GM23338 (cell line): ENCODE results near the gene SP2.

Experiments used
- POLR2AphosphoS5 ChIP-seq: IDR thresholded peaks from 2 replicates; pipeline ENCODE4 v1.6.1; 2016; ENCODE audit warnings: antibody characterized with exemption, low read depth
- TF ChIP-seq, protein P1 (sequence below), 2 experiments: fragments of 200-600 bp in 1 of 2; sonication (generic) in 1 of 2; conservative IDR thresholded peaks; 2 replicates each; pipeline versions ENCODE4 v1.5.1 to v1.6.1; 2016 to 2017; ENCODE audit warnings: antibody characterized with exemption in 2 of 2, low read depth in 2 of 2, mild to moderate bottlenecking in 2 of 2, moderate library complexity in 1 of 2

- TF ChIP-seq POLR2AphosphoS5, result no peak
- TF ChIP-seq, protein P1, sequence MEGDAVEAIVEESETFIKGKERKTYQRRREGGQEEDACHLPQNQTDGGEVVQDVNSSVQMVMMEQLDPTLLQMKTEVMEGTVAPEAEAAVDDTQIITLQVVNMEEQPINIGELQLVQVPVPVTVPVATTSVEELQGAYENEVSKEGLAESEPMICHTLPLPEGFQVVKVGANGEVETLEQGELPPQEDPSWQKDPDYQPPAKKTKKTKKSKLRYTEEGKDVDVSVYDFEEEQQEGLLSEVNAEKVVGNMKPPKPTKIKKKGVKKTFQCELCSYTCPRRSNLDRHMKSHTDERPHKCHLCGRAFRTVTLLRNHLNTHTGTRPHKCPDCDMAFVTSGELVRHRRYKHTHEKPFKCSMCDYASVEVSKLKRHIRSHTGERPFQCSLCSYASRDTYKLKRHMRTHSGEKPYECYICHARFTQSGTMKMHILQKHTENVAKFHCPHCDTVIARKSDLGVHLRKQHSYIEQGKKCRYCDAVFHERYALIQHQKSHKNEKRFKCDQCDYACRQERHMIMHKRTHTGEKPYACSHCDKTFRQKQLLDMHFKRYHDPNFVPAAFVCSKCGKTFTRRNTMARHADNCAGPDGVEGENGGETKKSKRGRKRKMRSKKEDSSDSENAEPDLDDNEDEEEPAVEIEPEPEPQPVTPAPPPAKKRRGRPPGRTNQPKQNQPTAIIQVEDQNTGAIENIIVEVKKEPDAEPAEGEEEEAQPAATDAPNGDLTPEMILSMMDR (conservative IDR thresholded peaks at IDR 0.05; ENCODE audit: low read depth in 2 of 2), result no peak
Measured at GRCh38 chr17:47877368-47878034, 18.5 kb upstream of the SP2 start.
